Measurements from ENCODE around the gene DUSP12. TPM values are rescaled to one million over a fixed set of nuclear protein-coding genes. Genes with fewer than 3 reads are reported as not detected.

Gene DUSP12
- total and polyA plus RNA-seq, 9 of the 15 experiments (the other 6 are each of a cell fraction or from before 2014, with no cell fraction given): 10.4 to 81.4 (median 43.6) TPM

DNA sequence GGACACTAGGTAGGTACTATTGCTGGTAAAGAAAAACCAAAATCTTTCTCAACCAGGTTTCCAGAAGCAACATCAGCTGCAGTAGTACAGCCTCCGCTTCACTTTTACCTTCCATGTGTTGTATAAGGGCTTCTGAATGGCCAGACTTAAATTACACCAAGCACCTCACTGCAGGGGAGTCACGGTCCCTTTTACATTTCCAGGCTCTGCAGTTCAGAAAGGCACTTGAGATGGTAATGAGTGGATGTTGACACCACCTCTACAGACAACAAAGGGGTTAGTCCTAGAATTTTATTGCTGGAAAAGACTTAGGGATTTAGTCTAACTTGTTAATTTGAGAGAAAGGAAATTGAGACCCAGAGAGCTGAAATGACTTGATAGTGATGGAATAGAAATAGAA, 12.0 kb upstream of the DUSP12 start (continued):
- TF ChIP-seq MCM2 (IDR thresholded peaks at IDR 0.05; ENCODE audit: low read depth) (no peak), ZBTB12 (CRISPR knock-in tag; IDR thresholded peaks at IDR 0.05) (no peak), ELF1 (tag; IDR thresholded peaks at IDR 0.05) (no peak), SMARCE1 (IDR thresholded peaks at IDR 0.05) (no peak), IRF2 (CRISPR knock-in tag; IDR thresholded peaks at IDR 0.05) (no peak), NRF1 (conservative IDR thresholded peaks at IDR 0.05 in 1 of 2, IDR thresholded peaks at IDR 0.05 in 1 of 2) (no peak)
- TF ChIP-seq, protein P1, sequence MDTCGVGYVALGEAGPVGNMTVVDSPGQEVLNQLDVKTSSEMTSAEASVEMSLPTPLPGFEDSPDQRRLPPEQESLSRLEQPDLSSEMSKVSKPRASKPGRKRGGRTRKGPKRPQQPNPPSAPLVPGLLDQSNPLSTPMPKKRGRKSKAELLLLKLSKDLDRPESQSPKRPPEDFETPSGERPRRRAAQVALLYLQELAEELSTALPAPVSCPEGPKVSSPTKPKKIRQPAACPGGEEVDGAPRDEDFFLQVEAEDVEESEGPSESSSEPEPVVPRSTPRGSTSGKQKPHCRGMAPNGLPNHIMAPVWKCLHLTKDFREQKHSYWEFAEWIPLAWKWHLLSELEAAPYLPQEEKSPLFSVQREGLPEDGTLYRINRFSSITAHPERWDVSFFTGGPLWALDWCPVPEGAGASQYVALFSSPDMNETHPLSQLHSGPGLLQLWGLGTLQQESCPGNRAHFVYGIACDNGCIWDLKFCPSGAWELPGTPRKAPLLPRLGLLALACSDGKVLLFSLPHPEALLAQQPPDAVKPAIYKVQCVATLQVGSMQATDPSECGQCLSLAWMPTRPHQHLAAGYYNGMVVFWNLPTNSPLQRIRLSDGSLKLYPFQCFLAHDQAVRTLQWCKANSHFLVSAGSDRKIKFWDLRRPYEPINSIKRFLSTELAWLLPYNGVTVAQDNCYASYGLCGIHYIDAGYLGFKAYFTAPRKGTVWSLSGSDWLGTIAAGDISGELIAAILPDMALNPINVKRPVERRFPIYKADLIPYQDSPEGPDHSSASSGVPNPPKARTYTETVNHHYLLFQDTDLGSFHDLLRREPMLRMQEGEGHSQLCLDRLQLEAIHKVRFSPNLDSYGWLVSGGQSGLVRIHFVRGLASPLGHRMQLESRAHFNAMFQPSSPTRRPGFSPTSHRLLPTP (IDR thresholded peaks at IDR 0.05; ENCODE audit: borderline replicate concordance, extremely low read depth, insufficient read length): no peak
